HG02798 (cell line): ENCODE data around the gene ST6GALNAC3.

ENCODE experiments used
- ATAC-seq: cut with Tn5 transposase; IDR thresholded peaks from one replicate; pipeline ENCODE4 v1.9.1; 2021; ENCODE audit warnings: mild to moderate bottlenecking; ENCODE audit not compliant: unreplicated experiment, poor library complexity

The ST6GALNAC3 gene

GRCh38 chr1:76179219-76179698 lies 104.7 kb downstream of the ST6GALNAC3 start:
- no peak for ATAC-seq

- ATAC-seq = no peak
Measured at GRCh38 chr1:76185207-76185606, 110.7 kb downstream of the ST6GALNAC3 start.

- ATAC-seq = no peak
Measured at GRCh38 chr1:76186554-76187170, 112.1 kb downstream of the ST6GALNAC3 start.

- no peak for ATAC-seq
Measured at GRCh38 chr1:76187436-76187835, 112.9 kb downstream of the ST6GALNAC3 start.

GRCh38 chr1:76189310-76189709 lies 114.8 kb downstream of the ST6GALNAC3 start:
- no peak for ATAC-seq

GRCh38 chr1:76190749-76191424 lies 116.3 kb downstream of the ST6GALNAC3 start:
- peak; percentile 69 for ATAC-seq

GRCh38 chr1:76191561-76191960 lies 117.0 kb downstream of the ST6GALNAC3 start:
- ATAC-seq = peak; percentile 31

- ATAC-seq = no peak
Measured at GRCh38 chr1:76198452-76198851, 123.9 kb downstream of the ST6GALNAC3 start.

- ATAC-seq = no peak
Measured at GRCh38 chr1:76202670-76203069, 128.1 kb downstream of the ST6GALNAC3 start.

- ATAC-seq = no peak
Measured at GRCh38 chr1:76203127-76203526, 128.6 kb downstream of the ST6GALNAC3 start.

GRCh38 chr1:76209238-76209637 lies 134.7 kb downstream of the ST6GALNAC3 start:
- ATAC-seq = no peak

- ATAC-seq = no peak
Measured at GRCh38 chr1:76209648-76210047, 135.1 kb downstream of the ST6GALNAC3 start.

- ATAC-seq = no peak
Measured at GRCh38 chr1:76210160-76210559, 135.6 kb downstream of the ST6GALNAC3 start.

GRCh38 chr1:76218888-76219287 lies 144.3 kb downstream of the ST6GALNAC3 start:
- no peak for ATAC-seq

GRCh38 chr1:76219366-76219818 lies 144.8 kb downstream of the ST6GALNAC3 start:
- no peak for ATAC-seq

- ATAC-seq = no peak
Measured at GRCh38 chr1:76224752-76225151, 150.2 kb downstream of the ST6GALNAC3 start.

GRCh38 chr1:76225526-76225925 lies 151.0 kb downstream of the ST6GALNAC3 start:
- ATAC-seq = no peak

- ATAC-seq = no peak
Measured at GRCh38 chr1:76227621-76228020, 153.1 kb downstream of the ST6GALNAC3 start.

GRCh38 chr1:76229279-76230005 lies 154.9 kb downstream of the ST6GALNAC3 start:
- ATAC-seq = no peak

GRCh38 chr1:76230842-76231281 lies 156.3 kb downstream of the ST6GALNAC3 start:
- ATAC-seq = no peak

GRCh38 chr1:76231320-76231719 lies 156.8 kb downstream of the ST6GALNAC3 start:
- ATAC-seq = no peak
